A549 (cell line): ENCODE measurements around the gene ABCF1.

ENCODE experiments used
- CHD2 ChIP-seq: fragments of 150-350 bp; IDR thresholded peaks from 2 replicates; pipeline ENCODE4 v1.6.1; 2014; ENCODE audit warnings: low read length; ENCODE audit not compliant: partially characterized antibody
- MAZ ChIP-seq: fragments of 150-350 bp; IDR thresholded peaks from 2 replicates; pipeline ENCODE4 v1.6.1; 2014; ENCODE audit warnings: antibody characterized with exemption, low read depth, low read length, borderline replicate concordance
- POLR2A ChIP-seq: IDR thresholded peaks from 2 replicates; pipeline ENCODE4 v1.6.1; 2012; ENCODE audit warnings: mild to moderate bottlenecking, low read length

DNA sequence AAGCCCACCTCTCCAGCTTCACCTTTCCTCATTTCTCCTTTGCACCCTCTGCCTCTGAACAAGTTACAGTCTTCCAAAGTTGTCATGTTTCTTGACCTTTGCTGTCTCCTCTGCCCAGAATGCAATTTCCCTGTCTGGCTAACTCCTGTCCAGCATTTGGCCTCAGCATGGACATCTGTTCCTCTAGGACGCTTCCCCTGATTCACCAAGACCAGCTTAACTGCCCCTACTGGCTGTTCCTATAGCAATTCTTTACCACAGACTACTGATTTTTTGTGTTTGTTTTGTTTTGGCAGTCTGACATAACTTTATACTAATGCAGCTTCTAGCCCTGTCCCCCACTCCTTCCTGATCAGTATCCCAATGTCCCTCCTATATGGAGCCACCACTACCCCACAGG, 28.3 kb upstream of the ABCF1 start:
- TF ChIP-seq POLR2A (no peak), CHD2 (no peak), MAZ (no peak)
